Endothelial cell of umbilical vein (primary cell): ENCODE results near the gene FBLN2.

Experiments used
- CTCF ChIP-seq, 2 donors: IDR thresholded peaks; 1 replicate in 1 of 2; 2 replicates in 1 of 2; pipeline ENCODE4 v1.5.1; 2011; ENCODE audit warnings: low read length in 2 of 2, mild to moderate bottlenecking in 2 of 2, moderate library complexity in 2 of 2, control low read depth in 1 of 2, inconsistent platforms in 1 of 2, low read depth in 1 of 2; ENCODE audit not compliant: insufficient read depth in 1 of 2; ENCODE audit errors: extremely low read depth in 1 of 2
- EZH2 ChIP-seq: IDR thresholded peaks from 2 replicates; pipeline ENCODE4 v1.6.1; 2012; ENCODE audit warnings: borderline replicate concordance, low read depth, mild to moderate bottlenecking, moderate library complexity, low read length, inconsistent platforms; ENCODE audit not compliant: severe bottlenecking
- MAX ChIP-seq: IDR thresholded peaks from 2 replicates; pipeline ENCODE4 v1.6.1; 2011; ENCODE audit not compliant: insufficient read depth, insufficient read length
- MYC ChIP-seq: IDR thresholded peaks from one replicate; pipeline ENCODE4 v1.6.1; 2011; ENCODE audit warnings: mild to moderate bottlenecking, low read depth, low read length
- POLR2A ChIP-seq: IDR thresholded peaks from 2 replicates; pipeline ENCODE4 v1.6.1; 2012; ENCODE audit warnings: low read depth, mild to moderate bottlenecking, control low read depth, low read length
- POLR2AphosphoS5 ChIP-seq: IDR thresholded peaks from 2 replicates; pipeline ENCODE4 v1.6.1; 2012; ENCODE audit warnings: low read depth, mild to moderate bottlenecking, control low read depth, low read length, moderate library complexity; ENCODE audit not compliant: insufficient read depth

- TF ChIP-seq CTCF (IDR thresholded peaks at IDR 0.05; ENCODE audit: extremely low read depth in 1 of 2, insufficient read depth in 1 of 2, low read depth in 1 of 2, low read length in 2 of 2) = no peak
- TF ChIP-seq MAX = no peak
- TF ChIP-seq POLR2AphosphoS5 = no peak
- TF ChIP-seq EZH2 = no peak
- TF ChIP-seq MYC = no peak
- TF ChIP-seq POLR2A = no peak
These were observed 75.8 kb downstream of the FBLN2 start for GRCh38 chr3:13624671-13625125.
